GM18508 (cell line): ENCODE measurements around the gene FOXD4.
"Not testable (repeated sequence)": the region's sequence is repeated elsewhere in the genome, so short reads cannot be mapped to it uniquely, and the experiment has no call there.

Experiments
- ATAC-seq: cut with Tn5 transposase; IDR thresholded peaks from one replicate; pipeline ENCODE4 v1.9.1; 2021; ENCODE audit warnings: moderate number of reproducible peaks; ENCODE audit not compliant: insufficient read depth, unreplicated experiment

FOXD4 gene

GRCh38 chr9:94323-94722 is 23.9 kb downstream of the FOXD4 start:
- not testable (repeated sequence) for ATAC-seq

GRCh38 chr9:93909-94308 is 24.3 kb downstream of the FOXD4 start:
- ATAC-seq: not testable (repeated sequence)

- ATAC-seq: not testable (repeated sequence)
These were observed 27.4 kb downstream of the FOXD4 start for GRCh38 chr9:90851-91250.

- not testable (repeated sequence) for ATAC-seq
These were observed 29.7 kb downstream of the FOXD4 start for GRCh38 chr9:88396-89037.

GRCh38 chr9:87860-88259 is 30.4 kb downstream of the FOXD4 start:
- ATAC-seq: not testable (repeated sequence)

- not testable (repeated sequence) for ATAC-seq
These were observed 31.1 kb downstream of the FOXD4 start for GRCh38 chr9:87105-87504.

GRCh38 chr9:86697-87096 is 31.5 kb downstream of the FOXD4 start:
- ATAC-seq: not testable (repeated sequence)

- ATAC-seq: not testable (repeated sequence)
These were observed 35.1 kb downstream of the FOXD4 start for GRCh38 chr9:82932-83689.

- ATAC-seq: not testable (repeated sequence)
These were observed 39.9 kb downstream of the FOXD4 start for GRCh38 chr9:78333-78732.

- ATAC-seq: not testable (repeated sequence)
These were observed 41.8 kb downstream of the FOXD4 start for GRCh38 chr9:76389-76788.

- ATAC-seq: not testable (repeated sequence)
These were observed 44.2 kb downstream of the FOXD4 start for GRCh38 chr9:73900-74525.

- ATAC-seq: not testable (repeated sequence)
These were observed 44.9 kb downstream of the FOXD4 start for GRCh38 chr9:73076-73899.
